Stomach (tissue), 9 donors: ENCODE results near the gene CALHM1. TPM values are rescaled to one million over a fixed set of nuclear protein-coding genes. Genes with fewer than 3 reads are reported as not detected.
"Not testable (repeated sequence)": the region's sequence is repeated elsewhere in the genome, so short reads cannot be mapped to it uniquely, and the experiment has no call there.

Experiments used
- DNase-seq, 2 donors: peaks; one replicate each; pipeline versions ENCODE4 v3.0.0 to v3.0.0-alpha.2; 2013 to 2019
- H3K27ac ChIP-seq, 5 donors: fragments of 200-600 bp in 4 of 5; sonication (generic) in 4 of 5; one replicate each; pipeline ENCODE4 v1.5.1; 2013 to 2019; ENCODE audit warnings: mild to moderate bottlenecking in 1 of 5, moderate library complexity in 1 of 5
- H3K27me3 ChIP-seq, 3 donors: fragments of 200-600 bp; sonication (generic); one replicate each; pipeline ENCODE4 v1.5.1; 2017 to 2019; ENCODE audit warnings: mixed run types in 1 of 3
- H3K36me3 ChIP-seq, 4 donors: fragments of 200-600 bp; sonication (generic); 1 replicate in 3 of 4; 2 replicates in 1 of 4; pipeline ENCODE4 v1.5.1; 2016 to 2019
- H3K4me1 ChIP-seq, 4 donors: fragments of 200-600 bp; sonication (generic); one replicate each; pipeline ENCODE4 v1.5.1; 2016 to 2019
- H3K4me3 ChIP-seq, 4 donors: fragments of 200-600 bp; sonication (generic) in 3 of 4; one replicate each; pipeline ENCODE4 v1.5.1; 2016 to 2019; ENCODE audit warnings: mild to moderate bottlenecking in 1 of 4
- H3K9me3 ChIP-seq, 4 donors: fragments of 200-600 bp; sonication (generic); one replicate each; pipeline ENCODE4 v1.5.1; 2016 to 2019
- EP300 ChIP-seq: sonication (generic); formaldehyde crosslinking; IDR thresholded peaks from one replicate; pipeline ENCODE4 v1.6.1; 2017; ENCODE audit warnings: antibody characterized with exemption
- POLR2A ChIP-seq, 4 donors: fragments of 450-650 bp; IDR thresholded peaks; one replicate each; pipeline ENCODE4 v1.6.1; 2016; ENCODE audit warnings: antibody characterized with exemption in 4 of 4, control low read depth in 2 of 4, mild to moderate bottlenecking in 1 of 4, moderate library complexity in 1 of 4
- POLR2AphosphoS5 ChIP-seq, 3 donors: sonication (generic); formaldehyde crosslinking; IDR thresholded peaks; one replicate each; pipeline ENCODE4 v1.6.1; 2016; ENCODE audit warnings: antibody characterized with exemption in 3 of 3
- WGBS, 5 donors: extraction: QIAGEN DNeasy Blood & Tissue Kit in 3 of 5; methylation state at CpG; one replicate each; pipeline versions ENCODE4 v1.1.5 to v1.1.7; 2013 to 2018; 5-methylcytosine and 5-hydroxymethylcytosine counted together
- intact Hi-C: fragments of 100-400 bp; cut with DNase I; formaldehyde crosslinking; loops from one replicate; pipeline ENCODE4 v1.15.1; 2023; ENCODE audit warnings: low total_unique reads
- polyA plus RNA-seq, 3 donors: library from polyadenylated mRNA; stranded (reverse); fragments of 200-250 nt; gene quantifications; one replicate each; pipeline ENCODE4 v1.2.3, GENCODE V29; 2013
- total RNA-seq, 5 donors: library from RNA; depleted of rRNA; stranded (reverse); fragments of >200 nt; gene quantifications; one replicate each; pipeline versions ENCODE4 v1.1.0 to v1.2.3, GENCODE V29; 2014 to 2016
- TF ChIP-seq, protein P1 (sequence below), 7 experiments: fragments of 450-650 bp in 4 of 7; fragments of 200-600 bp in 3 of 7; sonication (generic) in 3 of 7; IDR thresholded peaks; one replicate each; pipeline ENCODE4 v1.5.1; 2016 to 2019; ENCODE audit warnings: antibody characterized with exemption in 7 of 7, control low read depth in 2 of 7, mild to moderate bottlenecking in 1 of 7
- donor health status: healthy with polysubstance abuse.
- donor health status: Bipolar disorder and iron deficiency.
- donor health status: healthy.

CALHM1 gene
- total and polyA plus RNA-seq, 8 donors, result not detected

DNA sequence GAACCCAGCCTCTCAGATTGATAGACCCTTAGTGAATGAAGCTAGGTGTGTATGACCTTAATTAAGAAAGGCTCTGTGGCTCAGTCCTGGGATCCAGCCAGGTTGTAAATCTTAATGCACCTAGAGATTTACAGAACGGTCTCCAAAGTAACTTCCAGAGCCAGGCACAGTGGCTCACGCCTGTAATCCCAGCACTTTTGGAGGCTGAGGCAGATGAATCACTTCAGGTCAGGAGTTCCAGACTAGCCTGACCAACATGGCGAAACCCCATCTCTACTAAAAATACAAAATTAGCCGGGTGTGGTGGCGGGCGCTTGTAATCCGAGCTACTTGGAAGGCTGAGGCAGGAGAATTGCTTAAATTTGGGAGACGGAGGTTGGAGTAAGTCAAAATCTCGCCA lies 30.8 kb downstream of the CALHM1 start:
- no peaks in the 10 kb centered on the region for H3K4me1 ChIP-seq
- H3K36me3 ChIP-seq, result peaks cover 47 to 100% (median 96%) of the 10 kb centered on the region in 4 donors
- H3K4me3 ChIP-seq, result no peak overlapping the region
- no peak for DNase-seq
- intact Hi-C loops, result no loop called here
- WGBS, 5 donors, result 90 to 95% (median 94%) methylated on average over 9 of the region's 9 CpGs
- TF ChIP-seq, protein P1, sequence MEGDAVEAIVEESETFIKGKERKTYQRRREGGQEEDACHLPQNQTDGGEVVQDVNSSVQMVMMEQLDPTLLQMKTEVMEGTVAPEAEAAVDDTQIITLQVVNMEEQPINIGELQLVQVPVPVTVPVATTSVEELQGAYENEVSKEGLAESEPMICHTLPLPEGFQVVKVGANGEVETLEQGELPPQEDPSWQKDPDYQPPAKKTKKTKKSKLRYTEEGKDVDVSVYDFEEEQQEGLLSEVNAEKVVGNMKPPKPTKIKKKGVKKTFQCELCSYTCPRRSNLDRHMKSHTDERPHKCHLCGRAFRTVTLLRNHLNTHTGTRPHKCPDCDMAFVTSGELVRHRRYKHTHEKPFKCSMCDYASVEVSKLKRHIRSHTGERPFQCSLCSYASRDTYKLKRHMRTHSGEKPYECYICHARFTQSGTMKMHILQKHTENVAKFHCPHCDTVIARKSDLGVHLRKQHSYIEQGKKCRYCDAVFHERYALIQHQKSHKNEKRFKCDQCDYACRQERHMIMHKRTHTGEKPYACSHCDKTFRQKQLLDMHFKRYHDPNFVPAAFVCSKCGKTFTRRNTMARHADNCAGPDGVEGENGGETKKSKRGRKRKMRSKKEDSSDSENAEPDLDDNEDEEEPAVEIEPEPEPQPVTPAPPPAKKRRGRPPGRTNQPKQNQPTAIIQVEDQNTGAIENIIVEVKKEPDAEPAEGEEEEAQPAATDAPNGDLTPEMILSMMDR (IDR thresholded peaks at IDR 0.05), result no peak
- TF ChIP-seq EP300, result no peak
- no peak for TF ChIP-seq POLR2AphosphoS5 (IDR thresholded peaks at IDR 0.05)
- no peak for TF ChIP-seq POLR2A (IDR thresholded peaks at IDR 0.05)
- no peak overlapping the region for H3K27ac ChIP-seq
- H3K27me3 ChIP-seq, result no peaks in the 10 kb centered on the region
- H3K9me3 ChIP-seq, result no peaks in the 10 kb centered on the region

DNA sequence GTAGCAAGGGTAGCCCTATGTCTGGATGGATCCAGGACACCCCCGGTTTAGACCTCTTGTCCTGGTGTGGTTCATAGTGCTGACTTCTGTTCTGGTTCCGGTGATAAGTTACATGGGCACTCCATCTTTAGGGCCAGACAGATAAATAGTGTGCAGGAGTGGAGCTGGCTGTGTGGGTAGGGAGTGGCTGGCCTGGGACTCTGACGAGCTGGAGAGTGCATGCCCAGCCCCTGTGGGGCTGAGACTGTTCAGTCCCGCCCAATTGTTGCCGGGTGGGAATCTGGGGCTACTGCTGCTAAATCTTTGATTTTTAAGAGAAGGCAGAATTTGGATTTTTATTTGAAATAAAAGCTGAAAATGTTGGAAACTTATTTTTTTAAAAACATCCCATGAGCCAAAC lies 35.0 kb downstream of the CALHM1 start:
- intact Hi-C loops, result no loop called here
- no peak overlapping the region for H3K27ac ChIP-seq
- no peaks in the 10 kb centered on the region for H3K9me3 ChIP-seq
- no peaks in the 10 kb centered on the region for H3K4me1 ChIP-seq
- no peak overlapping the region for H3K4me3 ChIP-seq
- peaks cover 77 to 100% (median 98%) of the 10 kb centered on the region in 4 donors for H3K36me3 ChIP-seq
- WGBS, 5 donors, result 85 to 89% (median 89%) methylated on average over 5 of the region's 5 CpGs
- no peaks in the 10 kb centered on the region for H3K27me3 ChIP-seq
- no peak for DNase-seq
- TF ChIP-seq EP300 (no peak), POLR2AphosphoS5 (IDR thresholded peaks at IDR 0.05) (no peak), POLR2A (IDR thresholded peaks at IDR 0.05) (no peak)
- TF ChIP-seq, protein P1 (IDR thresholded peaks at IDR 0.05), result no peak

DNA sequence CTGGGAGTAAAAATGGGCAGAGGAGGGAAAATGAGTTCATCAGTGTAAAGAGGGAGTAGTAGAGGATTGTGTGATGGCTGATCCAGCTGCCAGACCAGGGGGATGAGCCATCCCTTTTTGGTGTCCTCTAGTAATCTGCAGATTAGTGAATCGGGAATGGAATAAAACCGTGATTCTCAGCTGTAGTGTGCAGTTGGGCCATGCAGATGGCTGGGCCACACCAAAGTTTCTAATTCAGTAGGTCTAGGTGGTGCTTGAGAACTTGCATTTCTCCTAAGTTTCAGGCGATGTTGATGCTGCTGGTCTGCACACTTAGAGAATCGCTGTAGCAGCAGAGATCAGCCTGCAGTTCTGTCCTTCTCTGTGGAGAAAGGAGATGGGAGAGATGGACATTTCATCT lies 39.6 kb downstream of the CALHM1 start:
- Histone ChIP-seq H3K9me3 (no peaks in the 10 kb centered on the region), H3K36me3 (peaks cover 80 to 100% (median 98%) of the 10 kb centered on the region in 4 donors), H3K4me1 (no peaks in the 10 kb centered on the region), H3K27ac (no peak overlapping the region), H3K27me3 (no peaks in the 10 kb centered on the region), H3K4me3 (no peak overlapping the region)
- intact Hi-C loops, result loop anchor here (5.0 kb wide), 1 partner anchor 63 kb away; no protein-coding TSS in a partner anchor
- TF ChIP-seq EP300, result no peak
- TF ChIP-seq POLR2A (IDR thresholded peaks at IDR 0.05), result no peak
- no peak for TF ChIP-seq POLR2AphosphoS5 (IDR thresholded peaks at IDR 0.05)
- TF ChIP-seq, protein P1 (IDR thresholded peaks at IDR 0.05), result no peak
- DNase-seq, result no peak
- WGBS, 5 donors, result 90 to 98% (median 94%) methylated on average over 4 of the region's 4 CpGs

DNA sequence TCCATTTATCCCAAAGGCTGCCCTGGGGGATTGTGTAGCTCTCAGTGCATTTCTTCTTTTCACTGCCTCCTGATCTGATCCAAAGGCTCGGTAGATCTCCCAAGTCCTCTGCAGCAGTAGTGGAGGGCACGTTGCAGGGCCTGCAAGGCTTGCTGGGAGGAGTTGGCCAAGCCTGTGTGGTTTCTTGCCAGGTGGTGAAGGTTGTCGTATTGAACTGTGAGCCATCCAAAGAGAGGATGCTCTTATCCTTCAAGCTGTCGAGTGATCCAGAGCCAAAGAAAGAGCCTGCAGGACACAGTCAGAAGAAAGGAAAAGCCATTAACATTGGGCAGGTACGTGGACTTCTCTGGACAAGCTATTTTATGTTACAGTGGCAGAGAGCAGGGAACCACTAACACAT lies 41.1 kb downstream of the CALHM1 start:
- Histone ChIP-seq H3K27me3 (no peaks in the 10 kb centered on the region), H3K27ac (no peak overlapping the region), H3K4me3 (no peak overlapping the region), H3K9me3 (no peaks in the 10 kb centered on the region), H3K4me1 (no peaks in the 10 kb centered on the region), H3K36me3 (peaks cover 80 to 100% (median 98%) of the 10 kb centered on the region in 4 donors)
- WGBS, 5 donors, result 86 to 96% (median 89%) methylated on average over 5 of the region's 5 CpGs
- TF ChIP-seq EP300 (no peak), POLR2AphosphoS5 (IDR thresholded peaks at IDR 0.05) (no peak), POLR2A (IDR thresholded peaks at IDR 0.05) (no peak)
- TF ChIP-seq, protein P1 (IDR thresholded peaks at IDR 0.05), result no peak
- DNase-seq, result no peak
- intact Hi-C loops, result loop anchor here (5.0 kb wide), 1 partner anchor 65 kb away; no protein-coding TSS in a partner anchor

DNA sequence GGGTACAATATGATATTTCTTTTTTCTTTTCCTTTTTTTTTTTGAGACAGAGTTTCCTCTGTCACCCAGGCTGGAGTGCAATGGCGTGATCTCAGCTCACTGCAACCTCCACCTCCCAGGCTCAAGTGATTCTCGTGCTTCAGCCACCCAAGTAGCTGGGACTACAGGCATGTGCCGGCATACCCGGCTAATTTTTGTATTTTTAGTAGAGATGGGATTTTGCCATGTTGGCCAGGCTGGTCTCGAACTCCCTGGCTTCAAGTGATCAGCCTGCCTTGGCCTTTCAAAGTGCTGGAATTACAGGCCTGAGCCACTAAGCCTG lies 41.6 kb downstream of the CALHM1 start:
- not testable (repeated sequence) for H3K4me3 ChIP-seq, DNase-seq, H3K9me3 ChIP-seq, H3K27me3 ChIP-seq, H3K4me1 ChIP-seq, H3K27ac ChIP-seq
- H3K36me3 ChIP-seq, result peaks cover 80 to 100% (median 98%) of the 10 kb centered on the region in 4 donors
- WGBS, 5 donors, result 90 to 95% (median 92%) methylated on average over 5 of the region's 5 CpGs
- intact Hi-C loops, result loop anchor here (5.0 kb wide), 1 partner anchor 65 kb away; no protein-coding TSS in a partner anchor
